ENCODE measurements around the gene CLDN5.
A peak's percentile ranks its signal among the peaks of the same experiment; 100 is the strongest.

CLDN5 gene

GRCh38 chr22:19478901-19479354, 45.3 kb downstream of the CLDN5 start, which contains the start of gene UFD1:
Gene UFD1 (minus strand): TSS chr22:19479193. CDS start chr22:19479085, 108 bp downstream.
- peak; percentile 69 for DNase-seq

DNA sequence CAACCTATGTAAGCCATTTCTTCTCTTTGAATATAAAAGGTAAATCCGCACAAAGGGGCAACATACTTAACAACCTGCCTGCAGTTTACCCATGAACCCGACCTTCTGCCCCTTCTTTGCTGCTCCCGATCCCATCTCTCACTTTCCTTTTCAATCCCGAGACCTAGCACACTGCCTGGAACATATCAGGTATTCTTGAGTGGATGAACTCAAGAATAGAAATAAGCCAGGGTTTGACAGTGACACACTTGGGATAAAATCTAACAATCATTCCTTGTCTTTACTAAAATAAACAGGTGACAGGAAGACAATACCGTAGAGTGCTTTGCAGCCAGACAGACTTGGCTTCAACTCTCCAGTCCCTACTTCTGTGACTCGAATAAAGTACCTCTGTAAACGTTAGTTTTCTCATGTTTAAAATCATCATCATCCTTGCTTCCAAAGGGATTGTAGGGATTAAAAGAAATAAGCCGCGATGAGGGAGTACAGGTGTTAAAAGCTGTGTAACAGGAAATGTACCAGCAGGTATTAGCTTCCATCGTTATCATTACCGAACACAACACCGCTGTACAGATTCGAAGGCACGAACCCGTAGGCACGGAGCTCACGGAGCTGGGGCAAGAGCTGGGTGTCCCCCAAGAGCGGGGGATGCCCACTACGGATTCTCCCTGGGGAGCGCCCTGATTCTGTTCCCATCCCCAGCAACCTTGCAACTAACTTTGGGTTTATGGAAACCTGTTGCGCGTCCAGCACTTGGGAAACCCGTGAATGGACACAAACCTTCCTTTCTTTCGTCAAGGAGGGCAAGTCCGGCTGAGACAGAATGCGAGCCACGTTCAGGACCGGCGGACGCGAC, 45.9 kb downstream of the CLDN5 start:
- no peak for DNase-seq

DNA sequence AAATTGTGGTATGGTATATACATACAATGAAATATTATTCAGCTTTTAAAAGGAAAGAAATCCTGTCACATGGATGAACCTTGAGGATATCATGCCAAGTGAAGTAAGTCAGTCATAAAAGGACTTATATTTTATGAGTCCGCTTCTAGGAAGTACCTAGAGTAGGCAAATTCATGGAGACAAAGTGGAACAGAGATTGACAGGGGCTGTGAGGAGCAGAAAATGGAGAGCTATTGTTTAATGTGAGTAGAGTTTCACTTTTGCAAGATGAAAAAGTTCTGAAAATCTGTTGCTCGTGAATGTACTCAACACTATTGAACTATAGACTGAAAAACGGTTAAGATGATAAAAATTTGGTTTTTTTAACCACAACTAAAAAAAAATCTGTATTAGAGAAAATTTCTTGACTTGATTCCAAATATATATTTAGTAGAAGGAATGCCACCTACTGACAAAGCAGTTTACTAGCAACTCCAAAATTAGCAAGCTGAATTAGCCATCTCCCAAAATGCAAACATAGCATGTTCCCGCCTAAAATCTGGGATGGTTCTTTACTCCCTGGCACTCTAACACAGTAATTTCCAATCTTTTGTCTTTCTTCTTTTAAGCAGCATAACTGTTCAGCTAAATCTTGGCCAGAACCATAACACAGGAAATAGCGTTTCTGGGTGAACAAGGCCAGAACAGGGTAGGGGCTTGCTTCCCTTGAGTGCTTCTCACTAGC, 46.7 kb downstream of the CLDN5 start:
- no peak for DNase-seq

- no peak for DNase-seq
Observed at GRCh38 chr22:19476023-19476422, 48.2 kb downstream of the CLDN5 start.

DNA sequence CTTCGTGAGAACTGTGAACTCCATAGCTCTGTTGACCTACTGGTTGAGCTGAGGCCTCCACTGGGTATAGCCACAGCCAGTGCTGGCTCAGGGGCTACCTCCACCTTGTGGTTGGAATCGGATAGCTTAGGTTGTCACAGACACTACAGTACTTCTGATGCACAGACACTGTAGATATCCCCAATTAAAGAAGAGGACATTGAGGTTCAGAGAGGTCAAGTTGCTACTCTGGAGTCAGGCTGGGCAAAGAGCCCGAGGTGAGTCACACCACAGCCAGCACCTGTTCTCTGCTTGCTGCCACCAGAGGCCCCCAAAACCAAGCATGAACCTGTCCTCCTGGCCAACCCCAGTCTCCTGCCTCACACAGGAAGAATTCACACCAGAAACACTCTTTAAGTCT, 50.6 kb downstream of the CLDN5 start:
- no peak for DNase-seq
